Measurements from ENCODE around the gene FBF1.

Gene FBF1

DNA sequence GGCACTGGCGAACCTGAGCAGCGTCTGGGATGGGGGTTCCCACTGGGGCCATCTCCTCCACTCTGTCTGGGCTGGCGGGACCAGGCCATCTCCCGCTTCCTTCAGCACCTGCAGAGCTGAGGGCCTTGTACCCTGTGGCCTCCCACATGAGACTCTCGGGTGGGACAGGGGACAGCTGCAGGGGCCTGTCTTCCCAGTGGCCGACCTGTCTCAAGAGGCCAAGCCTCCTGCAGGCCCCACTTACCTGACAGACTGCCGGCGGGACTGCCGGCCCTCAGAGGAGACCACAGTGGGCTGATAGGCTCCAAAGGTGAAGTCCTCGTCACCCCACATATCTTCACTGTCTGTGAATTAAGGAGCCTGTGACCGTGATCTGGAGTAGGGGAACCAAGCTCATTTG is 15.7 kb downstream of the FBF1 start:
- Histone ChIP-seq H4K91ac (ENCODE audit: low read length) (no peak overlapping the region), H3K27ac (ENCODE audit: low read length, poor library complexity, severe bottlenecking) (no peak overlapping the region), H3K23ac (ENCODE audit: low read length in 2 of 2) (no peak overlapping the region), H2AK5ac (ENCODE audit: low read length, severe bottlenecking) (no peak overlapping the region), H3K18ac (ENCODE audit: low read depth in 1 of 2, low read length in 2 of 2) (no peak overlapping the region), H3K9ac (ENCODE audit: low read length) (no peak overlapping the region), H2BK5ac (ENCODE audit: low read depth, low read length, poor library complexity, severe bottlenecking) (no peak overlapping the region), H3K4me3 (ENCODE audit: insufficient read depth in 1 of 2, low read depth in 1 of 2, low read length in 2 of 2) (no peak overlapping the region), H3K14ac (ENCODE audit: low read length in 2 of 2) (no peak overlapping the region), H3K36me3 (ENCODE audit: control insufficient read depth in 1 of 2, insufficient read depth in 2 of 2, low read depth in 1 of 2, low read length in 2 of 2) (peaks cover 25 to 45% of the 10 kb centered on the region in 2 experiments), H4K8ac (ENCODE audit: low read length) (no peak overlapping the region), H2BK15ac (ENCODE audit: low read depth, poor library complexity, severe bottlenecking) (no peak overlapping the region), H2AFZ (ENCODE audit: low read depth, low read length) (no peak overlapping the region), H3K4me1 (ENCODE audit: control insufficient read depth, insufficient read depth, low read depth, low read length) (peaks cover under 1% of the 10 kb centered on the region), H3K4me2 (ENCODE audit: low read length, poor library complexity, severe bottlenecking) (no peak overlapping the region), H2BK120ac (ENCODE audit: low read depth, low read length) (no peak overlapping the region), H3K79me1 (replicated peaks; ENCODE audit: low read length, poor library complexity, severe bottlenecking) (no peaks in the 10 kb centered on the region), H2BK12ac (ENCODE audit: low read length in 2 of 2) (no peak overlapping the region), H3K27me3 (ENCODE audit: control insufficient read depth in 1 of 2, insufficient read depth in 1 of 2, low read length in 2 of 2) (no peaks in the 10 kb centered on the region), H3K4ac (ENCODE audit: low read depth in 1 of 2, low read length in 2 of 2) (no peak overlapping the region), H3K9me3 (ENCODE audit: control insufficient read depth, low read length) (no peaks in the 10 kb centered on the region)
- DNase-seq: no peak
- whole genome bisulfite sequencing: 96% methylated on average over 10 of the region's 11 CpGs

DNA sequence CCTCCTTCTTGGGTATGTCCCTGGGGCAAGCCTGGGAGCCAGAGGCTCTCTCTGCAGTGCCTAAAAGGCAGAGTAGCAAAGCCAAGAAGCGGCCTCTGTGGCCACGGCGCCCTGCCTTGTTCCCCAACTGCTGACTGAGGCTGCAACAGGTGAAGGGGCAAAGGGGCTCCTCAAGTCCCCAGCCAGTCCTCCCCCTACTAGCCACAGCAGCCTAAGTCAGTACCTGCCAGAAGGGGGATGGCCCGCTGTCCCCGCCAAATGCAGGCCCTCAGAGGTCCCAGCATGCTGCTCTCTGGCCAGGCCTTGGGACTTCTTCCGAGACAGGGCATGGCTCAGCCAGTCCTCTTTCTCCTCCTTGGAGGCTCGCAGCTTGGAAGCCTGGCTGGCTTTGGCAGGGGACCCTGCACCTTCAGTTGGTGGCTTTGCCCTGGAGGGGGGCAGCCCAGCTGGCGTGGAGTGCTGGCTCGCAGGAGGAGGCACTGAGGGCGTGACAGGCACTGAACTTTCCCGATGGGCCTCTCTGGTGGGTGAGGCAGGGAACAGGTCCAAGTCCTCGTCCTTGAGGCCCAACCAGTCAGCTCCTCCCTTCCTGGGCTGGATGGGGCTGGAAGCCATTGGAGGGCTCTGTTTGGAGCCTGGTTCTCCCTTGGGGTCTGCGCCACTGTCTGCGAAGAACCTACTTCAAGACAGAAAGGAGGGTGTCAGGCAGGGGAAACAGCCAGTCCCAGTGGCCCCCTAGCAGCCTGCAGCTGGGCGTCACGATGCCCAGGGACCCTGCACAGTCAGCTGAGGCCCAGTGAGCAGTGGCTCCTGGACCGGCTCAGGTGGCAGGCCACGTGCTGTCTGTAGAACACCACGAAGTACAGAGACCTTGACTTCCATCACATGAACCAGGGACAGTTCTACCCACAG is 17.6 kb downstream of the FBF1 start:
- WGBS: 97% methylated on average over 19 of the region's 19 CpGs
- peak overlapping the region; percentile 39 for H2AFZ ChIP-seq (ENCODE audit: low read depth, low read length)
- no peak overlapping the region for H3K4ac ChIP-seq (ENCODE audit: low read depth in 1 of 2, low read length in 2 of 2)
- H3K79me1 ChIP-seq (replicated peaks; ENCODE audit: low read length, poor library complexity, severe bottlenecking): no peaks in the 10 kb centered on the region
- H2BK120ac ChIP-seq (ENCODE audit: low read depth, low read length): no peak overlapping the region
- H3K4me3 ChIP-seq (ENCODE audit: insufficient read depth in 1 of 2, low read depth in 1 of 2, low read length in 2 of 2): no peak overlapping the region
- H2AK5ac ChIP-seq (ENCODE audit: low read length, severe bottlenecking): no peak overlapping the region
- no peak overlapping the region for H3K4me2 ChIP-seq (ENCODE audit: low read length, poor library complexity, severe bottlenecking)
- peaks cover 34 to 55% of the 10 kb centered on the region in 2 experiments for H3K36me3 ChIP-seq (ENCODE audit: control insufficient read depth in 1 of 2, insufficient read depth in 2 of 2, low read depth in 1 of 2, low read length in 2 of 2)
- H2BK12ac ChIP-seq (ENCODE audit: low read length in 2 of 2): no peak overlapping the region
- H2BK15ac ChIP-seq (ENCODE audit: low read depth, poor library complexity, severe bottlenecking): no peak overlapping the region
- H4K91ac ChIP-seq (ENCODE audit: low read length): no peak overlapping the region
- no peak overlapping the region for H3K23ac ChIP-seq (ENCODE audit: low read length in 2 of 2)
- no peak overlapping the region for H3K14ac ChIP-seq (ENCODE audit: low read length in 2 of 2)
- no peaks in the 10 kb centered on the region for H3K27me3 ChIP-seq (ENCODE audit: control insufficient read depth in 1 of 2, insufficient read depth in 1 of 2, low read length in 2 of 2)
- no peak overlapping the region for H3K9ac ChIP-seq (ENCODE audit: low read length)
- peaks cover 4% of the 10 kb centered on the region for H3K4me1 ChIP-seq (ENCODE audit: control insufficient read depth, insufficient read depth, low read depth, low read length)
- no peaks in the 10 kb centered on the region for H3K9me3 ChIP-seq (ENCODE audit: control insufficient read depth, low read length)
- H2BK5ac ChIP-seq (ENCODE audit: low read depth, low read length, poor library complexity, severe bottlenecking): no peak overlapping the region
- no peak overlapping the region for H3K18ac ChIP-seq (ENCODE audit: low read depth in 1 of 2, low read length in 2 of 2)
- H4K8ac ChIP-seq (ENCODE audit: low read length): no peak overlapping the region
- no peak overlapping the region for H3K27ac ChIP-seq (ENCODE audit: low read length, poor library complexity, severe bottlenecking)
- no peak for DNase-seq

DNA sequence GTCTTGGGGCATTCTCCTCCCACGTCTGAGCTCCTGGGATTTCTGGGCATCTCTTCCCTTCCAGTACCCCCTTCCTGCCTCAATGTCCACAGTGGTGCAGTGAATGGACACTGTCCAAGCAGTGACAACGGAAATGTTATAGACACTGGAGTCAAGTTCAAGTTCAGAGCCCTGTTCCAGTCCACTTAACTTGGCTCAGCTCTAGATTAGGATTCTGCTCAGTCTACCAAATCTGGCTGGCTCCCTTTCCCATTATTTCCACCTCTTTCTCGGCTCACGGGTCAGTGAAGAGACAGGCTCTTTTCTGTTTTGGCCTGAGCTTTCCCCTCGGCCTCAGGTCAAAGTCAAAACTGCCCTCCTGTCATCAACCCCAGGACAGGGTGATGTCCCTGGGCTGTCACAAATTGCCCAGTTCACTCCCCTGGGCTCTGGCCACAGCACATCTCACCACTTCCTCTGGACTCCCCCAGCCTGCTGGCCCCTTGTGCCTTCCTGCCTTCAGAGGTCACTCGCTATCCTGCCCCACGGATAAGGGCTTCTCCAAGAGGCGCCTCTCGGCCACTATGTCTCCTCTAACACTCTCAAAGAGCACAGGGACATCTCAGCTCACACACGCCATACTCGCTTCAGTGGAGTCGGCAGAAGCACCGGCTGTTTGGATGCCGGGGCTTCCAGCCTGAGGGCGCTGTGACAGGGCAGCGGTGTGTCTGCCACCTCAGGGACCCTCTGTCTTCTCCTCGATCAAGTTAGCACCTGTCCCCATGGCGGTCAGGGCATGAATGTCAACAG is 18.5 kb downstream of the FBF1 start:
- H3K4me2 ChIP-seq (ENCODE audit: low read length, poor library complexity, severe bottlenecking): no peak overlapping the region
- no peak overlapping the region for H3K9ac ChIP-seq (ENCODE audit: low read length)
- no peak overlapping the region for H3K27ac ChIP-seq (ENCODE audit: low read length, poor library complexity, severe bottlenecking)
- H2BK5ac ChIP-seq (ENCODE audit: low read depth, low read length, poor library complexity, severe bottlenecking): no peak overlapping the region
- H3K4me1 ChIP-seq (ENCODE audit: control insufficient read depth, insufficient read depth, low read depth, low read length): peaks cover 4% of the 10 kb centered on the region
- H3K9me3 ChIP-seq (ENCODE audit: control insufficient read depth, low read length): no peaks in the 10 kb centered on the region
- DNase-seq: no peak
- H2BK15ac ChIP-seq (ENCODE audit: low read depth, poor library complexity, severe bottlenecking): no peak overlapping the region
- no peaks in the 10 kb centered on the region for H3K79me1 ChIP-seq (replicated peaks; ENCODE audit: low read length, poor library complexity, severe bottlenecking)
- no peaks in the 10 kb centered on the region for H3K27me3 ChIP-seq (ENCODE audit: control insufficient read depth in 1 of 2, insufficient read depth in 1 of 2, low read length in 2 of 2)
- H3K4ac ChIP-seq (ENCODE audit: low read depth in 1 of 2, low read length in 2 of 2): no peak overlapping the region
- H4K8ac ChIP-seq (ENCODE audit: low read length): no peak overlapping the region
- no peak overlapping the region for H3K4me3 ChIP-seq (ENCODE audit: insufficient read depth in 1 of 2, low read depth in 1 of 2, low read length in 2 of 2)
- H3K18ac ChIP-seq (ENCODE audit: low read depth in 1 of 2, low read length in 2 of 2): no peak overlapping the region
- peaks cover 42 to 52% of the 10 kb centered on the region in 2 experiments for H3K36me3 ChIP-seq (ENCODE audit: control insufficient read depth in 1 of 2, insufficient read depth in 2 of 2, low read depth in 1 of 2, low read length in 2 of 2)
- no peak overlapping the region for H4K91ac ChIP-seq (ENCODE audit: low read length)
- WGBS: 89% methylated on average over 18 of the region's 18 CpGs
- no peak overlapping the region for H2BK120ac ChIP-seq (ENCODE audit: low read depth, low read length)
- no peak overlapping the region for H2AK5ac ChIP-seq (ENCODE audit: low read length, severe bottlenecking)
- H3K23ac ChIP-seq (ENCODE audit: low read length in 2 of 2): no peak overlapping the region
- no peak overlapping the region for H2AFZ ChIP-seq (ENCODE audit: low read depth, low read length)
- no peak overlapping the region for H3K14ac ChIP-seq (ENCODE audit: low read length in 2 of 2)
- H2BK12ac ChIP-seq (ENCODE audit: low read length in 2 of 2): no peak overlapping the region

- H2BK5ac ChIP-seq (ENCODE audit: low read depth, low read length, poor library complexity, severe bottlenecking): no peak overlapping the region
- H4K8ac ChIP-seq (ENCODE audit: low read length): no peak overlapping the region
- H4K91ac ChIP-seq (ENCODE audit: low read length): no peak overlapping the region
- no peaks in the 10 kb centered on the region for H3K79me1 ChIP-seq (replicated peaks; ENCODE audit: low read length, poor library complexity, severe bottlenecking)
- peaks cover 44% of the 10 kb centered on the region in 2 experiments for H3K36me3 ChIP-seq (ENCODE audit: control insufficient read depth in 1 of 2, insufficient read depth in 2 of 2, low read depth in 1 of 2, low read length in 2 of 2)
- peaks cover 4% of the 10 kb centered on the region for H3K4me1 ChIP-seq (ENCODE audit: control insufficient read depth, insufficient read depth, low read depth, low read length)
- no peak overlapping the region for H3K4me3 ChIP-seq (ENCODE audit: insufficient read depth in 1 of 2, low read depth in 1 of 2, low read length in 2 of 2)
- no peak overlapping the region for H3K23ac ChIP-seq (ENCODE audit: low read length in 2 of 2)
- no peak overlapping the region for H2BK15ac ChIP-seq (ENCODE audit: low read depth, poor library complexity, severe bottlenecking)
- no peak overlapping the region for H2AK5ac ChIP-seq (ENCODE audit: low read length, severe bottlenecking)
- H3K9ac ChIP-seq (ENCODE audit: low read length): no peak overlapping the region
- no peak overlapping the region for H3K4ac ChIP-seq (ENCODE audit: low read depth in 1 of 2, low read length in 2 of 2)
- no peaks in the 10 kb centered on the region for H3K9me3 ChIP-seq (ENCODE audit: control insufficient read depth, low read length)
- peak overlapping the region in 1 of 2 experiments; percentile 41 for H3K14ac ChIP-seq (ENCODE audit: low read length in 2 of 2)
- no peak overlapping the region for H3K18ac ChIP-seq (ENCODE audit: low read depth in 1 of 2, low read length in 2 of 2)
- no peak for DNase-seq
- WGBS: 91% methylated on average over 15 of the region's 15 CpGs
- H3K4me2 ChIP-seq (ENCODE audit: low read length, poor library complexity, severe bottlenecking): no peak overlapping the region
- no peaks in the 10 kb centered on the region for H3K27me3 ChIP-seq (ENCODE audit: control insufficient read depth in 1 of 2, insufficient read depth in 1 of 2, low read length in 2 of 2)
- H3K27ac ChIP-seq (ENCODE audit: low read length, poor library complexity, severe bottlenecking): no peak overlapping the region
- H2BK120ac ChIP-seq (ENCODE audit: low read depth, low read length): no peak overlapping the region
- H2AFZ ChIP-seq (ENCODE audit: low read depth, low read length): no peak overlapping the region
- H2BK12ac ChIP-seq (ENCODE audit: low read length in 2 of 2): no peak overlapping the region
Measured at GRCh38 chr17:75921596-75921995, 19.2 kb downstream of the FBF1 start.

Data from mesenchymal stem cell (in vitro differentiated cells and primary cell).